Epithelial cell of proximal tubule (primary cell): ENCODE data around the gene LMF1. TPM values are rescaled to one million over a fixed set of nuclear protein-coding genes. Genes with fewer than 3 reads are reported as not detected.

Source experiments
- DNase-seq: peaks from one replicate; pipeline ENCODE4 v3.0.0-alpha.2; 2011; ENCODE audit warnings: low read depth
- H3K4me3 ChIP-seq: 2 replicates; pipeline ENCODE4 v1.5.1; 2011; ENCODE audit warnings: low read depth, mild to moderate bottlenecking, low read length
- total RNA-seq: library from RNA; depleted of rRNA; stranded (reverse); fragments of >200 nt; gene quantifications from 2 replicates; pipeline ENCODE4 v1.2.3, GENCODE V29; 2015
- TF ChIP-seq, protein P1 (sequence below): conservative IDR thresholded peaks from 2 replicates; pipeline ENCODE4 v1.5.1; 2012; ENCODE audit warnings: low read depth, mild to moderate bottlenecking, low read length

Gene LMF1
- total RNA-seq, 1 donor from 2014 or later, result 8.2 TPM

- TF ChIP-seq, protein P1, sequence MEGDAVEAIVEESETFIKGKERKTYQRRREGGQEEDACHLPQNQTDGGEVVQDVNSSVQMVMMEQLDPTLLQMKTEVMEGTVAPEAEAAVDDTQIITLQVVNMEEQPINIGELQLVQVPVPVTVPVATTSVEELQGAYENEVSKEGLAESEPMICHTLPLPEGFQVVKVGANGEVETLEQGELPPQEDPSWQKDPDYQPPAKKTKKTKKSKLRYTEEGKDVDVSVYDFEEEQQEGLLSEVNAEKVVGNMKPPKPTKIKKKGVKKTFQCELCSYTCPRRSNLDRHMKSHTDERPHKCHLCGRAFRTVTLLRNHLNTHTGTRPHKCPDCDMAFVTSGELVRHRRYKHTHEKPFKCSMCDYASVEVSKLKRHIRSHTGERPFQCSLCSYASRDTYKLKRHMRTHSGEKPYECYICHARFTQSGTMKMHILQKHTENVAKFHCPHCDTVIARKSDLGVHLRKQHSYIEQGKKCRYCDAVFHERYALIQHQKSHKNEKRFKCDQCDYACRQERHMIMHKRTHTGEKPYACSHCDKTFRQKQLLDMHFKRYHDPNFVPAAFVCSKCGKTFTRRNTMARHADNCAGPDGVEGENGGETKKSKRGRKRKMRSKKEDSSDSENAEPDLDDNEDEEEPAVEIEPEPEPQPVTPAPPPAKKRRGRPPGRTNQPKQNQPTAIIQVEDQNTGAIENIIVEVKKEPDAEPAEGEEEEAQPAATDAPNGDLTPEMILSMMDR, result no peak
- DNase-seq, result no peak
Observed at GRCh38 chr16:984736-985636, 14.2 kb upstream of the LMF1 start.

DNA sequence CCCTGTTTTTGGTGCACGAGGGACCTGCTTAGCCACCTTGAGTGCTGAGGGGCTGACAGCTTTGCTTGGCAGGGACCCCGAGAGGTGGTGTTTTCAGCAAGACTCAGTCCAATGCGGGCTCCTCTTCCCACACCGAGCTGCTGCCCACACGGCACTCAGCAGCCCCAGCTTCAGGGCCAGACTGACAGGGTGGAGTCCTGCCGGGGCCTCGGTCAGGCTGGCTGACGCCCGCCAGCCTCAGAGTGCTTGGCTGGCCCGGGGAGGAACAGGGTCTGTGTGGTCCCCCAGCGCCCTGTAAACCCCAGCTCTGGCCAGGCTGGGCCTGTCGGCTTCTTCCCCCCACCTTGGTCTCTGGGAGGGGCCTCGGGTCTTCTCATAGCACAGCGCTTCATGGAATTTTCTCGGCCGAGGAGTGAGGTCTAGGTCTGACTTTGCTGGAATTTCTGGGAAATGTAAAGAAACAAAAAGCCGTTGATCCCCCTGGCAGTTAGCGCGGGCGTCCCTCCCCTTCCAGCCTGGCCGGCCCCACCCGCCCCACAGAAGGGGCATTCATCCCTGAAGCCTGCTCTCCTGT lies 13.4 kb upstream of the LMF1 start:
- TF ChIP-seq, protein P1, result no peak
- no peak for DNase-seq
- H3K4me3 ChIP-seq, result no peak overlapping the region

More at GRCh38 chr16:984736-985636, 14.2 kb upstream of the LMF1 start:
- no peak overlapping the region for H3K4me3 ChIP-seq

DNA sequence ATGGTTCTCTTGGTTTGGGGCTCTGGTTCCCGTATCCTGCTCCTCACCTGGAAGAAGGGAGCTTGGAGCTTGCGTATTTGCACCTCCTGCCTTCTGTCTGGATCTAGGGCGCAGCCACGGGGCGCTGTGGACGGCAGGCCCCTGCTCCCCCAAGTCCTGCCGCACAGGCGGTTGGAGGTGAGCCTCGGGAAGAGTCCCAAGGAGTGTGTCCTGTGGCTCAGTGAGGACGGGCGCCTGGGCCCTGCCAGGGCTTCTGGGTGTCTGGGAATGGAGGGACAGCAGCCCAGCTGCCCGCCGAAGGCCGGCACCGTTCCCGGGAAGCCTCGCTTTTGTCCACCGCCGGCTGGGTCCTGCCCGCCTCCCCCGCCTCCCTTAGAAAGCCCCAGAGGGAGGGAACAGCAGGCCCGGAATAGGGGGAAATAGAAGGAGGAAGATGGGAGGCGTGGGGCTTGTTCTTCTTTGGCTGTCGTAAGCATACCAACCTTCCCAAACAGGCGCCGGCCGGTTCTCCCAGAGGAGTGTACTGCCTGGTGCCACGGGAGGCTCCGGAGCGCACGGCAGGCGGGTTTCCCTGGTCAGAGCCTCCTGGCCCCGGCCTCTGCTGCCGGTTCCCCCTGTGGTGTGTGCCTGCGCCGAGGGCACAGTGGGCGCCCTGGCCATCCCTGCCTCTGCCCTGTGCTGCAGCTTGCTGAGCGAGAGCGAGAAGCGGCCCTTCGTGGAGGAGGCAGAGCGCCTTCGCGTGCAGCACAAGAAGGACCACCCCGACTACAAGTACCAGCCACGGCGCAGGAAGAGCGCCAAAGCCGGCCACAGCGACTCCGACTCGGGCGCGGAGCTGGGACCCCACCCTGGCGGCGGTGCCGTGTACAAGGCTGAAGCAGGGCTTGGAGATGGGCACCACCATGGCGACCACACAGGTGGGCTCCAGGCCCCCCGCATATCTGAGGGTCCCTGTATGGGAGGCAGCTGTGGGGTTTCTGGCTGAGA lies 12.6 kb upstream of the LMF1 start:
- no peak overlapping the region for H3K4me3 ChIP-seq
- no peak for DNase-seq
- TF ChIP-seq, protein P1, result no peak

DNA sequence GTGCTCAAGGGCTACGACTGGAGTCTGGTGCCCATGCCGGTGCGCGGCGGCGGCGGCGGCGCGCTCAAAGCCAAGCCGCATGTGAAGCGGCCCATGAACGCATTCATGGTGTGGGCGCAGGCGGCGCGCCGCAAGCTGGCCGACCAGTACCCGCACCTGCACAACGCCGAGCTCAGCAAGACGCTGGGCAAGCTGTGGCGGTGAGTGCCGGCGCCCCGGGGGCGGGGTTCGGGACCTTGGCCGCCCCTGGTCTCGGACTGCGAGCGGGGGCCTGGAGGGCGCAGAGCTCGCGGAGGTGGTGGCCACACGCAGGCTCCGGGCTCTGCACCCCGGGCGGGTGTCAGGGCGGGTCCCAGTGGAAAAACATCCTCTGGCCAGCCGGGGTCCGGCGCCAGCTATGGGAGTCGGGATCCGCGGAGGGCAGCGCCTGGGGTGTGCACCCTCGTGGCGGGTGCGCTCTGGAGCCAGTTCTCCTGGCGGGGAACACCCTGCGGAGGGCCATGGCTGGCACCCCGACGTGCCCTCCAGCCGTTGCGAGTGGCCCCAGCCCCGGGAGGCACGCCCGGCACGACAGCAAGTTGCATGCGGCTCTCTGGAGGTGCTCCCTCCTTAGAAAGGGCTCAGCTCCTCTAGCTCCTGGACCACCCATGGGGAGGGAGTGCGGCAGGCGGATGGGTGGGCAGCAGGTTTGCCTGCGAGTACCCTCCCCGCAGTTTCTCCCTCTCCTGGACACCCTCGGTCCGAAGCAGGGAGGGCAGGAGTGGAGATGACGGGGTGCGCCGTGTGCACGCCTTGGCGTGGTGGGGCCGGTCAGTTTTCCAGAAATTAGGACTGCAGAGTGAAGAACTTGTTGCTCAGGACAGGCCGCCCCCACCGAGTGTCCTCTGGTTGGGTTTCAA lies 11.6 kb upstream of the LMF1 start:
- TF ChIP-seq, protein P1, result no peak
- H3K4me3 ChIP-seq, result no peak overlapping the region
- no peak for DNase-seq

DNA sequence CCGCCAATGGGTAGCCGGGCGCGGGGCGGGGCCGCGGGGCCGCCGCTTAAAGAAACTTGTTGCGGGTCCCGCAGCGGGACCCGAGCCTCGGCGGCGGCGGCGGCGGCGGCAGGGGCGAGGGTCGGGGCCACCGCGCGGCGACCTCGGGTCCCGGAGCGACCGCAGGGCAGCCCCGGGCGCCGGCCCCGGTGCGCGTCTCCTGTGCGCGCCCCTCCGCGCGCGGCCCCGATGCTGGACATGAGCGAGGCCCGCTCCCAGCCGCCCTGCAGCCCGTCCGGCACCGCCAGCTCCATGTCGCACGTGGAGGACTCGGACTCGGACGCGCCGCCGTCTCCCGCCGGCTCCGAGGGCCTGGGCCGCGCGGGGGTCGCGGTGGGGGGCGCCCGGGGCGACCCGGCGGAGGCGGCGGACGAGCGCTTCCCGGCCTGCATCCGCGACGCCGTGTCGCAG lies 10.9 kb upstream of the LMF1 start, which contains the start of gene SOX8:
Gene SOX8 (plus strand): TSS at position 76 of the 450 bp plus-strand sequence. CDS start 153 bp downstream, at position 229.
- no peak for DNase-seq
- TF ChIP-seq, protein P1, result no peak
- H3K4me3 ChIP-seq, result peak within 1 kb of the TSS; percentile 38

DNA sequence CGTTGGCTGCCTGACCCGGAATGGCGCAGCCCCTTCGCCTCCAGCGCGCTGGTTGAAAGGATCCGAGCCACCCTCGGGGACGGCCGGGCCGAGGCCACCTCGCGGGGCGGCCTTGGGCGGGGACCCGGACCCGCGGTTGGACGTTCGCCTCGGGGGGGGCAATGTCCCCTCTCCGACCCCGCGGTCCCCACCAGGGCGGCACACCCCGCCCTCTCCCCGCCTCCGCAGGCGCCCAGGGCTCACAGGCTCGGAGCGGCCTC lies 9.7 kb upstream of the LMF1 start:
- DNase-seq, result no peak
- TF ChIP-seq, protein P1, result no peak
- peak overlapping the region; percentile 11 for H3K4me3 ChIP-seq
